CD4-positive, alpha-beta T cell (primary cell): ENCODE measurements around the gene TMEM131. TPM values are rescaled to one million over a fixed set of nuclear protein-coding genes. Genes with fewer than 3 reads are reported as not detected.

ENCODE experiments used
- ATAC-seq: fragments of 200-7000 bp; cut with Tn5 transposase; one replicate; pipeline ENCODE4 v1.10.0; 2022; ENCODE audit warnings: mild to moderate bottlenecking; ENCODE audit not compliant: poor library complexity
- CTCF ChIA-PET: fragments of 350-600 bp; sonication (Branson Sonifier 250); formaldehyde crosslinking; loops from one replicate; lab custom pipeline; 2021; ENCODE audit warnings: antibody characterized with exemption, inconsistent platforms; lab: Charles Lee
- POLR2A ChIA-PET: fragments of 350-600 bp; sonication (Branson Sonifier 250); formaldehyde crosslinking; loops from one replicate; lab custom pipeline; 2021; ENCODE audit warnings: antibody characterized with exemption, inconsistent platforms; lab: Charles Lee
- DNase-seq, 14 experiments: peaks; one replicate each; pipeline ENCODE4 v3.0.0-alpha.2; 2013 to 2020; ENCODE audit warnings: mixed read lengths in 2 of 14
- H3K27ac ChIP-seq, 2 donors: one replicate each; pipeline versions ENCODE4 v1.5.1 to v1.7.0; 2013; ENCODE audit warnings: low read length in 2 of 2, low read depth in 1 of 2, mild to moderate bottlenecking in 1 of 2
- H3K27me3 ChIP-seq, 2 experiments: 1 replicate in 1 of 2; 2 replicates in 1 of 2; pipeline versions ENCODE4 v1.6.1 to v1.7.0; 2013; ENCODE audit warnings: low read length in 2 of 2, control low read depth in 1 of 2, mild to moderate bottlenecking in 1 of 2, moderate library complexity in 1 of 2; ENCODE audit not compliant: insufficient read depth in 2 of 2, control insufficient read depth in 1 of 2
- H3K36me3 ChIP-seq: one replicate; pipeline ENCODE4 v1.6.1; 2013; ENCODE audit warnings: low read length, control low read depth; ENCODE audit not compliant: insufficient read depth
- H3K4me1 ChIP-seq: one replicate; pipeline ENCODE4 v1.6.1; 2013; ENCODE audit warnings: low read length, control low read depth; ENCODE audit not compliant: insufficient read depth
- H3K4me3 ChIP-seq: one replicate; pipeline ENCODE4 v1.5.1; 2013; ENCODE audit warnings: mild to moderate bottlenecking, low read length, moderate library complexity
- H3K9me3 ChIP-seq, 2 experiments: 1 replicate in 1 of 2; 2 replicates in 1 of 2; pipeline versions ENCODE4 v1.6.1 to v1.7.0; 2013; ENCODE audit warnings: low read length in 2 of 2, mild to moderate bottlenecking in 2 of 2, control low read depth in 1 of 2, moderate library complexity in 1 of 2; ENCODE audit not compliant: control insufficient read depth in 1 of 2, insufficient read depth in 1 of 2
- H3K27ac Mint-ChIP-seq: one replicate; pipeline ENCODE4 v1.8.0; 2020; ENCODE audit warnings: mixed read lengths
- H3K27me3 Mint-ChIP-seq: one replicate; pipeline ENCODE4 v1.8.0; 2021; ENCODE audit warnings: mixed read lengths
- H3K36me3 Mint-ChIP-seq: one replicate; pipeline ENCODE4 v1.8.0; 2021; ENCODE audit warnings: low read depth, mixed read lengths
- H3K4me1 Mint-ChIP-seq: one replicate; pipeline ENCODE4 v1.8.0; 2021; ENCODE audit warnings: low read depth, mixed read lengths
- H3K4me3 Mint-ChIP-seq: one replicate; pipeline ENCODE4 v1.8.0; 2020; ENCODE audit warnings: mild to moderate bottlenecking, mixed read lengths
- H3K9me3 Mint-ChIP-seq: one replicate; pipeline ENCODE4 v1.8.0; 2020; ENCODE audit warnings: mixed read lengths
- intact Hi-C, 2 experiments: fragments of 100-400 bp; cut with DNase I in 1 of 2; cut with micrococcal nuclease in 1 of 2; formaldehyde crosslinking; loops; one replicate each; pipeline versions ENCODE4 v1.15.1 to v1.9.0; 2023 to 2025; cut with DNase I, micrococcal nuclease
- total RNA-seq, 174 experiments: library from RNA in 2 of 174; stranded (reverse) in 2 of 174; gene quantifications; one replicate each; pipeline ENCODE4 v1.2.3 and lab custom pipeline; 2021 to 2026
- TF ChIP-seq, protein P1 (sequence below): fragments of 200-600 bp; IDR thresholded peaks from one replicate; pipeline ENCODE4 v1.8.0; 2022; ENCODE audit warnings: antibody characterized with exemption, mild to moderate bottlenecking

The TMEM131 gene
- total RNA-seq, 2 experiments from 2014 or later = 29.2 to 33.6 TPM

GRCh38 chr2:97714950-97715652 lies 280.6 kb downstream of the TMEM131 start:
- Mint-ChIP-seq H3K4me1 (peaks cover 94% of the 10 kb centered on the region), H3K27ac (peak overlapping the region; percentile 98), H3K4me3 (peak overlapping the region; percentile 99), H3K27me3 (no peaks in the 10 kb centered on the region), H3K9me3 (no peaks in the 10 kb centered on the region), H3K36me3 (peaks cover 68% of the 10 kb centered on the region)
- TF ChIP-seq, protein P1, sequence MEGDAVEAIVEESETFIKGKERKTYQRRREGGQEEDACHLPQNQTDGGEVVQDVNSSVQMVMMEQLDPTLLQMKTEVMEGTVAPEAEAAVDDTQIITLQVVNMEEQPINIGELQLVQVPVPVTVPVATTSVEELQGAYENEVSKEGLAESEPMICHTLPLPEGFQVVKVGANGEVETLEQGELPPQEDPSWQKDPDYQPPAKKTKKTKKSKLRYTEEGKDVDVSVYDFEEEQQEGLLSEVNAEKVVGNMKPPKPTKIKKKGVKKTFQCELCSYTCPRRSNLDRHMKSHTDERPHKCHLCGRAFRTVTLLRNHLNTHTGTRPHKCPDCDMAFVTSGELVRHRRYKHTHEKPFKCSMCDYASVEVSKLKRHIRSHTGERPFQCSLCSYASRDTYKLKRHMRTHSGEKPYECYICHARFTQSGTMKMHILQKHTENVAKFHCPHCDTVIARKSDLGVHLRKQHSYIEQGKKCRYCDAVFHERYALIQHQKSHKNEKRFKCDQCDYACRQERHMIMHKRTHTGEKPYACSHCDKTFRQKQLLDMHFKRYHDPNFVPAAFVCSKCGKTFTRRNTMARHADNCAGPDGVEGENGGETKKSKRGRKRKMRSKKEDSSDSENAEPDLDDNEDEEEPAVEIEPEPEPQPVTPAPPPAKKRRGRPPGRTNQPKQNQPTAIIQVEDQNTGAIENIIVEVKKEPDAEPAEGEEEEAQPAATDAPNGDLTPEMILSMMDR = no peak
- intact Hi-C loops = loop anchor here (5.0 to 10.0 kb wide), 3 partner anchors 53 to 1110 kb away; partner anchors contain the start of genes ACTR1B (in 1 of the 2) and TMEM131 (in 1 of the 2)
- ChIA-PET POLR2A (interaction anchor here (2.7 to 3.7 kb wide), 3 partner anchors 27 to 69 kb away, joined by 18 to 42 read pairs (median 21); partner anchors contain the start of gene COX5B), CTCF (interaction anchor here (1.1 to 2.3 kb wide), 3 partner anchors 12 to 125 kb away, joined by 3 to 15 read pairs (median 4); no protein-coding TSS in a partner anchor)
- H3K4me1 ChIP-seq = peaks cover 99% of the 10 kb centered on the region
- ATAC-seq = no peak
- H3K4me3 ChIP-seq = peak overlapping the region; percentile 76
- H3K36me3 ChIP-seq = peaks cover 36% of the 10 kb centered on the region
- DNase-seq = peak in 2 of 14 experiments; percentile 1 to 34
- peak overlapping the region; percentile 75 to 88 for H3K27ac ChIP-seq
- no peaks in the 10 kb centered on the region for H3K9me3 ChIP-seq
- H3K27me3 ChIP-seq = no peaks in the 10 kb centered on the region

GRCh38 chr2:97714084-97714949 lies 281.4 kb downstream of the TMEM131 start:
- Mint-ChIP-seq H3K9me3 (no peaks in the 10 kb centered on the region), H3K27me3 (no peaks in the 10 kb centered on the region), H3K36me3 (peaks cover 60% of the 10 kb centered on the region), H3K27ac (peak overlapping the region; percentile 98), H3K4me3 (peak overlapping the region; percentile 99), H3K4me1 (peaks cover 92% of the 10 kb centered on the region)
- peaks cover 32% of the 10 kb centered on the region for H3K36me3 ChIP-seq
- ChIA-PET POLR2A (interaction anchor here (0.7 to 3.7 kb wide), 13 partner anchors 10 to 750 kb away, joined by 3 to 42 read pairs (median 7); partner anchors contain the start of genes ACTR1B, ANKRD36B and COX5B), CTCF (interaction anchor here (1.1 to 2.3 kb wide), 6 partner anchors 13 to 124 kb away, joined by 3 to 15 read pairs (median 8); no protein-coding TSS in a partner anchor)
- intact Hi-C loops = loop anchor here (5.0 to 10.0 kb wide), 3 partner anchors 52 to 1110 kb away; partner anchors contain the start of genes ACTR1B (in 1 of the 2) and TMEM131 (in 1 of the 2)
- ATAC-seq = no peak
- no peaks in the 10 kb centered on the region for H3K9me3 ChIP-seq
- DNase-seq = peak in 6 of 14 experiments; percentile 13 to 49 (median 24)
- TF ChIP-seq, protein P1 = no peak
- H3K27me3 ChIP-seq = no peaks in the 10 kb centered on the region
- H3K27ac ChIP-seq = peak overlapping the region; percentile 79 to 88
- peak overlapping the region; percentile 76 for H3K4me3 ChIP-seq
- H3K4me1 ChIP-seq = peaks cover 97% of the 10 kb centered on the region
